PC-9 (cell line): ENCODE measurements around the gene PNO1. TPM values are rescaled to one million over a fixed set of nuclear protein-coding genes. Genes with fewer than 3 reads are reported as not detected.

ENCODE experiments used
- BruUV-seq: library from RNA; stranded (reverse); fragments of 400-500 nt; replicated peaks from 2 replicates; lab custom pipeline; 2021; lab: Mats Ljungman, UMichigan
- CTCF ChIA-PET: fragments of 300-600 bp; sonication (Branson Sonifier 250); formaldehyde crosslinking; loops from one replicate; lab custom pipeline; 2022; ENCODE audit warnings: antibody characterized with exemption; lab: Charles Lee
- POLR2A ChIA-PET: fragments of 300-600 bp; sonication (Branson Sonifier 250); formaldehyde crosslinking; loops from one replicate; lab custom pipeline; 2022; ENCODE audit warnings: antibody characterized with exemption; ENCODE audit not compliant: unreplicated experiment; lab: Charles Lee
- DNase-seq, 2 experiments: peaks; one replicate each; pipeline versions ENCODE4 v3.0.0 to v3.0.0-alpha.2; 2015 to 2022; ENCODE audit warnings: mixed read lengths in 1 of 2
- H2AFZ ChIP-seq: fragments of 200-600 bp; sonication (generic); 2 replicates; pipeline ENCODE4 v1.8.1; 2017; ENCODE audit warnings: antibody characterized with exemption
- H3F3A ChIP-seq: fragments of 200-600 bp; sonication (generic); 2 replicates; pipeline ENCODE4 v1.8.1; 2017; ENCODE audit warnings: antibody characterized with exemption, mild to moderate bottlenecking, low read depth; ENCODE audit not compliant: insufficient read depth
- H3K27ac ChIP-seq: fragments of 200-600 bp; sonication (generic); 2 replicates; pipeline ENCODE4 v1.6.1; 2016; ENCODE audit warnings: mixed run types
- H3K27me3 ChIP-seq: fragments of 200-600 bp; sonication (generic); 2 replicates; pipeline ENCODE4 v1.6.1; 2016; ENCODE audit warnings: low read depth, mixed run types; ENCODE audit not compliant: insufficient read depth
- H3K36me3 ChIP-seq: fragments of 200-600 bp; sonication (generic); 2 replicates; pipeline ENCODE4 v1.6.1; 2016; ENCODE audit warnings: low read depth, mixed run types
- H3K4me1 ChIP-seq: fragments of 200-600 bp; sonication (generic); replicated peaks from 2 replicates; pipeline ENCODE4 v1.6.1; 2016; ENCODE audit warnings: mixed run types; ENCODE audit not compliant: insufficient read depth
- H3K4me2 ChIP-seq: fragments of 200-600 bp; sonication (generic); 2 replicates; pipeline ENCODE4 v1.6.1; 2017; ENCODE audit warnings: mixed run types
- H3K4me3 ChIP-seq: fragments of 200-600 bp; sonication (generic); 2 replicates; pipeline ENCODE4 v1.6.1; 2016; ENCODE audit warnings: mixed run types
- H3K79me2 ChIP-seq: fragments of 200-600 bp; sonication (generic); 2 replicates; pipeline ENCODE4 v1.6.1; 2017; ENCODE audit warnings: low read depth, mixed run types
- H3K9me2 ChIP-seq: fragments of 200-600 bp; sonication (generic); 2 replicates; pipeline ENCODE4 v1.8.1; 2017; ENCODE audit warnings: mild to moderate bottlenecking; ENCODE audit not compliant: insufficient read depth
- H3K9me3 ChIP-seq: fragments of 200-600 bp; sonication (generic); 2 replicates; pipeline ENCODE4 v1.8.1; 2016; ENCODE audit warnings: low read depth; ENCODE audit not compliant: insufficient read depth
- H4K20me1 ChIP-seq: fragments of 200-600 bp; sonication (generic); 2 replicates; pipeline ENCODE4 v1.8.1; 2017; ENCODE audit not compliant: insufficient read depth
- EZH2 ChIP-seq: fragments of 200-600 bp; sonication (generic); IDR thresholded peaks from 2 replicates; pipeline ENCODE4 v1.8.0; 2017; ENCODE audit warnings: antibody characterized with exemption, low read depth
- intact Hi-C: fragments of 100-400 bp; cut with micrococcal nuclease; formaldehyde crosslinking; loops from one replicate; pipeline ENCODE4 v1.10.0; 2022; ENCODE audit not compliant: unreplicated experiment
- total RNA-seq: library from RNA; stranded (reverse); gene quantifications from 2 replicates; pipeline ENCODE4 v1.2.3, GENCODE V29; 2021
- TF ChIP-seq, protein P1 (sequence below): fragments of 200-600 bp; sonication (generic); conservative IDR thresholded peaks from 2 replicates; pipeline ENCODE4 v1.6.1; 2017; ENCODE audit warnings: mixed run types, antibody characterized with exemption, mild to moderate bottlenecking, moderate library complexity

Gene PNO1
- total RNA-seq, 1 experiment from 2014 or later, result 17.8 TPM

DNA sequence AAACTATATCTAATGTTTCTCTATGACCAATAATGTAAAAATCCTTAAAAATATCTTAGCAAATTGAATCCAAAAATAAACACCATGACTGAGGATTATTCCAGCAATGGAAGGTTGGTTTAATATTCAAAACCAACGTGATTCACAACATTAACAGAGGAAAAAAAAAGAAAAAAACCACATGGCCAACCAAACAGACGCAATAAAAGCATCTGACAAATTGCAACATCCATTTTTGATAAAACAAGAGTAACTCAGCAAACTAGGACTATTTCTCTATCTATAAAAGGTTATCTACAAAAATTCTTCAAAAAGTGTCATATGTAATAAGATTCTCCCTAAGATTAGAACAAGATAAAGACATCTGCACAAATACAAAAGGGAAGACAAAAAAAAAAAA is 65.7 kb downstream of the PNO1 start:
- no peaks in the 10 kb centered on the region for H3K27me3 ChIP-seq
- CTCF ChIA-PET, result no interaction called here
- H3K4me1 ChIP-seq, result peaks cover 9% of the 10 kb centered on the region
- no peaks in the 10 kb centered on the region for H3K9me3 ChIP-seq
- intact Hi-C loops, result no loop called here
- H3K9me2 ChIP-seq, result no peaks in the 10 kb centered on the region
- H3K27ac ChIP-seq, result no peak overlapping the region
- H3K4me3 ChIP-seq, result no peak overlapping the region
- H3K36me3 ChIP-seq, result peaks cover 16% of the 10 kb centered on the region
- BruUV-seq, result no TSS peak
- no peaks in the 10 kb centered on the region for H3F3A ChIP-seq
- no peak overlapping the region for H3K4me2 ChIP-seq
- DNase-seq, result no peak
- H3K79me2 ChIP-seq, result peaks cover 100% of the 10 kb centered on the region
- H4K20me1 ChIP-seq, result peaks cover 66% of the 10 kb centered on the region
- POLR2A ChIA-PET, result interaction anchor here (0.7 kb wide), 1 partner anchor 67 kb away, joined by 3 read pairs; no protein-coding TSS in a partner anchor
- H2AFZ ChIP-seq, result no peak overlapping the region
- TF ChIP-seq, protein P1, sequence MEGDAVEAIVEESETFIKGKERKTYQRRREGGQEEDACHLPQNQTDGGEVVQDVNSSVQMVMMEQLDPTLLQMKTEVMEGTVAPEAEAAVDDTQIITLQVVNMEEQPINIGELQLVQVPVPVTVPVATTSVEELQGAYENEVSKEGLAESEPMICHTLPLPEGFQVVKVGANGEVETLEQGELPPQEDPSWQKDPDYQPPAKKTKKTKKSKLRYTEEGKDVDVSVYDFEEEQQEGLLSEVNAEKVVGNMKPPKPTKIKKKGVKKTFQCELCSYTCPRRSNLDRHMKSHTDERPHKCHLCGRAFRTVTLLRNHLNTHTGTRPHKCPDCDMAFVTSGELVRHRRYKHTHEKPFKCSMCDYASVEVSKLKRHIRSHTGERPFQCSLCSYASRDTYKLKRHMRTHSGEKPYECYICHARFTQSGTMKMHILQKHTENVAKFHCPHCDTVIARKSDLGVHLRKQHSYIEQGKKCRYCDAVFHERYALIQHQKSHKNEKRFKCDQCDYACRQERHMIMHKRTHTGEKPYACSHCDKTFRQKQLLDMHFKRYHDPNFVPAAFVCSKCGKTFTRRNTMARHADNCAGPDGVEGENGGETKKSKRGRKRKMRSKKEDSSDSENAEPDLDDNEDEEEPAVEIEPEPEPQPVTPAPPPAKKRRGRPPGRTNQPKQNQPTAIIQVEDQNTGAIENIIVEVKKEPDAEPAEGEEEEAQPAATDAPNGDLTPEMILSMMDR, result no peak
- no peak for TF ChIP-seq EZH2

DNA sequence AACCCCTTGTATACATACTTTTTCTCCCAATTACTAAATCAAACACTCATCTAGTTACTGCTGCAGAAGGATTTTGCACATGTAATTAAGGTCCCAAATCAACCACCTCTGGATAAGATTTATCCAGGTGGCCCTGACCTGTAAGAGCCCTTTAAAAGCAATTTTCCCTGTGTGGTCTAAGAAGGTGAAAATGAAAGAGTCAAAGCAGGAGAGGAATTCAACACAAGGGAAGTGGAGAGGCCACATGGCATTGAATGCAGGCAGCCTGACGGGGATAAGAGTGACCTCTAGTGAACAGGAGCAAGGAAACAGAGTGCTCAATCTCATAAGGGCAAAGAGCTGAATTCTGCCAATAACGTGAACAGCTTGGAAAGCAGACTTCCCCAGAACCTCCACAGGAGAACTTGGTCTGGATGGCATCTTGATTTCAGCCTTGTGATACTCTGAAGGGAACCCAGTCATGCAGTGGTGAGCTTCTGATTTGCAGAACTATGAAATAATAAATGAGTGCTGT is 67.5 kb downstream of the PNO1 start:
- H3K9me3 ChIP-seq, result no peaks in the 10 kb centered on the region
- no peaks in the 10 kb centered on the region for H3K27me3 ChIP-seq
- no peak overlapping the region for H3K27ac ChIP-seq
- H3K4me1 ChIP-seq, result no peaks in the 10 kb centered on the region
- TF ChIP-seq, protein P1, result no peak
- no peak for TF ChIP-seq EZH2
- H3K9me2 ChIP-seq, result no peaks in the 10 kb centered on the region
- H3K4me3 ChIP-seq, result no peak overlapping the region
- BruUV-seq, result no TSS peak
- H3K4me2 ChIP-seq, result no peak overlapping the region
- CTCF ChIA-PET, result no interaction called here
- peaks cover 100% of the 10 kb centered on the region for H3K79me2 ChIP-seq
- no peak overlapping the region for H2AFZ ChIP-seq
- DNase-seq, result no peak
- peaks cover 70% of the 10 kb centered on the region for H4K20me1 ChIP-seq
- intact Hi-C loops, result no loop called here
- H3F3A ChIP-seq, result no peaks in the 10 kb centered on the region; the same call in 1 of the 2 replicates
- peaks cover 13% of the 10 kb centered on the region for H3K36me3 ChIP-seq
- POLR2A ChIA-PET, result no interaction called here

Other genes with a start within 250 kb of the PNO1 start
- gene C1D, start 94.9 kb upstream of the PNO1 start, total RNA-seq, result 22.3 and 24.8 TPM in 2 replicates
- gene PPP3R1, start 94.6 kb downstream of the PNO1 start, total RNA-seq, result 58.8 and 67.5 TPM in 2 replicates
- not detected in 2 replicates for gene CNRIP1, start 162.1 kb downstream of the PNO1 start, total RNA-seq
- gene PLEK, start 207.4 kb downstream of the PNO1 start, total RNA-seq, result not detected in 2 replicates